Measurements from ENCODE around the gene OTC. TPM values are rescaled to one million over a fixed set of nuclear protein-coding genes. Genes with fewer than 3 reads are reported as not detected.

The OTC gene
- total RNA-seq, 1 donor from 2014 or later = not detected

- Mint-ChIP-seq H3K4me3 (no peak overlapping the region), H3K4me1 (no peaks in the 10 kb centered on the region), H3K27ac (no peak overlapping the region), H3K27me3 (ENCODE audit: insufficient read depth, low read depth) (no peaks in the 10 kb centered on the region), H3K36me3 (no peaks in the 10 kb centered on the region), H3K9me3 (no peaks in the 10 kb centered on the region)
- no peak overlapping the region for H3K9ac ChIP-seq
- no peak overlapping the region for H3K4me2 ChIP-seq
- no peaks in the 10 kb centered on the region for H3K79me2 ChIP-seq (ENCODE audit: low read depth)
- no peak overlapping the region for H2AFZ ChIP-seq (replicated peaks)
- H3K27ac ChIP-seq = no peak overlapping the region
- no peaks in the 10 kb centered on the region for H3K27me3 ChIP-seq
- no peaks in the 10 kb centered on the region for H3K4me1 ChIP-seq
- DNase-seq (ENCODE audit: low spot score) = no peak
- no peaks in the 10 kb centered on the region for H3F3A ChIP-seq (ENCODE audit: low read depth)
- H4K20me1 ChIP-seq (ENCODE audit: low read depth) = no peaks in the 10 kb centered on the region
- no peaks in the 10 kb centered on the region for H3K9me3 ChIP-seq (ENCODE audit: low read depth)
- H3K36me3 ChIP-seq = no peaks in the 10 kb centered on the region
- no peak overlapping the region for H3K4me3 ChIP-seq
- no peak for TF ChIP-seq EZH2phosphoT487 (IDR thresholded peaks at IDR 0.05)
- no peak for TF ChIP-seq EZH2 (IDR thresholded peaks at IDR 0.05)
- TF ChIP-seq, protein P1, sequence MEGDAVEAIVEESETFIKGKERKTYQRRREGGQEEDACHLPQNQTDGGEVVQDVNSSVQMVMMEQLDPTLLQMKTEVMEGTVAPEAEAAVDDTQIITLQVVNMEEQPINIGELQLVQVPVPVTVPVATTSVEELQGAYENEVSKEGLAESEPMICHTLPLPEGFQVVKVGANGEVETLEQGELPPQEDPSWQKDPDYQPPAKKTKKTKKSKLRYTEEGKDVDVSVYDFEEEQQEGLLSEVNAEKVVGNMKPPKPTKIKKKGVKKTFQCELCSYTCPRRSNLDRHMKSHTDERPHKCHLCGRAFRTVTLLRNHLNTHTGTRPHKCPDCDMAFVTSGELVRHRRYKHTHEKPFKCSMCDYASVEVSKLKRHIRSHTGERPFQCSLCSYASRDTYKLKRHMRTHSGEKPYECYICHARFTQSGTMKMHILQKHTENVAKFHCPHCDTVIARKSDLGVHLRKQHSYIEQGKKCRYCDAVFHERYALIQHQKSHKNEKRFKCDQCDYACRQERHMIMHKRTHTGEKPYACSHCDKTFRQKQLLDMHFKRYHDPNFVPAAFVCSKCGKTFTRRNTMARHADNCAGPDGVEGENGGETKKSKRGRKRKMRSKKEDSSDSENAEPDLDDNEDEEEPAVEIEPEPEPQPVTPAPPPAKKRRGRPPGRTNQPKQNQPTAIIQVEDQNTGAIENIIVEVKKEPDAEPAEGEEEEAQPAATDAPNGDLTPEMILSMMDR (IDR thresholded peaks at IDR 0.05) = no peak
Measured at GRCh38 chrX:38346150-38346549, 6.3 kb upstream of the OTC start.

DNA sequence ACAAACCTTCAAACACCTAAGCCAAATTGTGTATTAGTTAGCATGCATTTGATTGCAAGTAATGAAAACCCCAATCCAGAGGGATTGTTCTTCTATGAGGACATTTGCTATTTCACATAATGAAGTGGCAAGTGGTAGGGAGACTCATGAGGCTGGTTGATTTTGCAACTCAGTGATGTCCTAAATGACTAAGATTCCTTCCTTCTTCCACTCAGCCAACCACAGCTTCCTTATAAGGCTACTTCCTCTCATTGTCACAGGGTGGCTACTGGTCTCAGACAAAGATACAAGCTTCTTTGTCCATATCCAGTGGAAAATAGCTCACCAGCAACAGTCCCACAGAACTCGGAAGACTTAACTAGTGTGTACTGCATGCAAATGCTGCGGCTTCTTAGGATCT is 5.3 kb upstream of the OTC start:
- TF ChIP-seq EZH2phosphoT487 (IDR thresholded peaks at IDR 0.05) (no peak), EZH2 (IDR thresholded peaks at IDR 0.05) (no peak)
- TF ChIP-seq, protein P1 (IDR thresholded peaks at IDR 0.05) = no peak
- no peaks in the 10 kb centered on the region for H4K20me1 ChIP-seq (ENCODE audit: low read depth)
- no peaks in the 10 kb centered on the region for H3K79me2 ChIP-seq (ENCODE audit: low read depth)
- H3K4me1 Mint-ChIP-seq = no peaks in the 10 kb centered on the region
- no peaks in the 10 kb centered on the region for H3F3A ChIP-seq (ENCODE audit: low read depth)
- H3K36me3 Mint-ChIP-seq = no peaks in the 10 kb centered on the region
- no peaks in the 10 kb centered on the region for H3K36me3 ChIP-seq
- H3K27me3 Mint-ChIP-seq (ENCODE audit: insufficient read depth, low read depth) = no peaks in the 10 kb centered on the region
- no peak for DNase-seq (ENCODE audit: low spot score)
- H3K4me3 ChIP-seq = no peak overlapping the region
- H3K4me2 ChIP-seq = no peak overlapping the region
- no peak overlapping the region for H3K4me3 Mint-ChIP-seq
- H3K9me3 ChIP-seq (ENCODE audit: low read depth) = no peaks in the 10 kb centered on the region
- H3K27ac ChIP-seq = no peak overlapping the region
- no peak overlapping the region for H3K27ac Mint-ChIP-seq
- H3K4me1 ChIP-seq = no peaks in the 10 kb centered on the region
- H2AFZ ChIP-seq (replicated peaks) = no peak overlapping the region
- H3K27me3 ChIP-seq = no peaks in the 10 kb centered on the region
- H3K9ac ChIP-seq = no peak overlapping the region
- H3K9me3 Mint-ChIP-seq = no peaks in the 10 kb centered on the region

DNA sequence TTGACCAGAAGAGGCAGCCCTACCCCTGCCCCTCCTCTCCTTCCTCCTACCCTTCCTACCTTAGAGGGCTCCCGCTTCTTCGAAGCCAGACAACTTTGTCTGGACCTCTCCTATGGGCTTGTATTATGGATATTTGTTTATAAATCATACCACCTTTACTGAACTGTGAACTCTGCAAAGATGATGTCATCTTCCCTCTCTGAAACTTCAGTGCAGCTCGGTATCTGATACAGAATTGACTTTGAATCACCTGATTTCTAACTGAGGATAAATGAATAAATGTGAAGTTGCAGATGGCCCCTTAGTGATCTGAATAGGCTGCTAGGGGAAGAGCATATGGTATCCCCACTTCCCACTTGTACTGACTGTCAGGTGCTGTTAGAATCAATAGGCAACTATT is 1.1 kb upstream of the OTC start:
- Mint-ChIP-seq H3K4me1 (no peaks in the 10 kb centered on the region), H3K36me3 (no peaks in the 10 kb centered on the region), H3K9me3 (no peaks in the 10 kb centered on the region), H3K27ac (no peak overlapping the region), H3K27me3 (ENCODE audit: insufficient read depth, low read depth) (no peaks in the 10 kb centered on the region), H3K4me3 (no peak overlapping the region)
- TF ChIP-seq EZH2phosphoT487 (IDR thresholded peaks at IDR 0.05) (no peak), EZH2 (IDR thresholded peaks at IDR 0.05) (no peak)
- TF ChIP-seq, protein P1 (IDR thresholded peaks at IDR 0.05) = no peak
- Histone ChIP-seq H3K36me3 (no peaks in the 10 kb centered on the region), H3K4me2 (no peak overlapping the region), H3K79me2 (ENCODE audit: low read depth) (no peaks in the 10 kb centered on the region), H2AFZ (replicated peaks) (no peak overlapping the region), H3K27me3 (no peaks in the 10 kb centered on the region), H4K20me1 (ENCODE audit: low read depth) (no peaks in the 10 kb centered on the region), H3K4me1 (no peaks in the 10 kb centered on the region), H3K9ac (no peak overlapping the region), H3K27ac (no peak overlapping the region), H3K9me3 (ENCODE audit: low read depth) (peaks cover 6% of the 10 kb centered on the region), H3K4me3 (no peak overlapping the region), H3F3A (ENCODE audit: low read depth) (no peaks in the 10 kb centered on the region)
- no peak for DNase-seq (ENCODE audit: low spot score)
